ENCODE data around the gene BCAS3.

- no peak for TF ChIP-seq CTCF (IDR thresholded peaks at IDR 0.05)
- TF ChIP-seq POLR2A (IDR thresholded peaks at IDR 0.05), result no peak
Observed at GRCh38 chr17:60920107-60920506, 242.5 kb downstream of the BCAS3 start.
